SHP77 treated with DMSO at 0.1 percent for 48 hours (cell line): ENCODE data around the gene KIAA1217.

Experiments
- DNase-seq: peaks from one replicate; lab custom pipeline; 2025; lab: John Stamatoyannopoulos, UW

Gene KIAA1217

DNA sequence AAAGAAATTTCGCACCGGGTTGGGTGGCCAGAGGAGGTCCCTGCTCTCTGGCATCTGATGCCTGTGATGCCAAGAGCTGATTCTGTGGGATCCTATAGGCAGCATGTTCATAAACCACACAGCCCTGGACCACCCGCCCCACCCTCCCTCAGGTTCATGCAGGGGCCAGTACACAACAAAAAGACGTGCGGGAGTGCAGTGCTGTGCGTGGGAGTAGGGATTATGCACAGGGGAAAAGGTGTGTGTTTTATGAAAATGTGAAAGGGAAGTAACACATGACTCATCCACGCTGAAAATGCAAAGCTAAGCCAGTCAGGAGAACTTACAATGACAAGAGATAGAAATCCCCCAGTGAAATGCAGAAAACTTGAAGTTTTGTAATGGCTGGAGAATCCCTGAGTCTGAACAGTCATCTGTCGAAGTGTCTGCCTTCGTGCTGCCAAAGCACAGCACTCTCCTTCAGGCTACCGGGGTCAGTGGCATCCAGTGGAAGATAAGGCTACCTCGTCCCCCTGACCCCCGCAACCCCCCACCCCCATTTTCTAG is 1.1 kb downstream of the KIAA1217 start:
- no peak for DNase-seq

- no peak for DNase-seq
These were observed 1.6 kb downstream of the KIAA1217 start for GRCh38 chr10:24210501-24210900.

DNA sequence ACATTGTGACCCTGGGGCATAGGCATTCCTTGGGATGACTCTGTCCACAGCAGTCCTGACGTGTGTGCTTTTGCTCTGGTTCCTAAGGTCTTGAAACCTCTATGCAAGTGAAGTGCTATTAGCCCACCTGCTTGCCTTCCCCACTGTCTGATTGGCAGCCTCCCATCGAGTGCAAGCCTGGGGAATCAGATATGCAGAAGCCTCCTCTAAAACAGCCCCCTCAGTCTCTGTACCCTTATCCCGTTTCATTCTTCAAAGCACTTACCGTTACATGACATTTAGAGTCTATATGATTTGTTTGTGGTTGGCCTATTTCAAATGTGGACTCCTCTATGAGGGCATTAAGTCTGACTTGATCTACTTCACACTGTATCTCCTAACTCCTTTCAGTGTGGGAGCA is 4.3 kb downstream of the KIAA1217 start:
- DNase-seq = no peak

DNA sequence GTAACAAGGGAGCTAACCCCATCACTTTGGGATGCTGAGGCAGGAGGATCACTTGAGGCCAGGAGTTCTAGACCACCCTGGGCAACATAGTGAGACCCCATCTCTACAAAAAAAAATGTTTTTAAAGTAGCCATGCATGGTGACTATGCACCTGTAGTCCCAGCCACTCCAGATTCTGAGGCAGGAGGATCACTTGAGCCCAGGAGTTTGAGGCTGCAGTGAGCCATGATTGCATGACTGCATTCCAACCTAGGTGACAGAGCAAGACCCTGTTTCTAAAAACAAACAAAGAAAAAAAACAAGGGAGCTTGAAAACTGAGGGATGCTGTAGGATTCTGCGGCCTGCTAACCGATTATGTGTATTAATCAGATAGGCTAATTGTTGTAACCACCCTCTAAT is 4.9 kb downstream of the KIAA1217 start:
- DNase-seq = no peak

DNA sequence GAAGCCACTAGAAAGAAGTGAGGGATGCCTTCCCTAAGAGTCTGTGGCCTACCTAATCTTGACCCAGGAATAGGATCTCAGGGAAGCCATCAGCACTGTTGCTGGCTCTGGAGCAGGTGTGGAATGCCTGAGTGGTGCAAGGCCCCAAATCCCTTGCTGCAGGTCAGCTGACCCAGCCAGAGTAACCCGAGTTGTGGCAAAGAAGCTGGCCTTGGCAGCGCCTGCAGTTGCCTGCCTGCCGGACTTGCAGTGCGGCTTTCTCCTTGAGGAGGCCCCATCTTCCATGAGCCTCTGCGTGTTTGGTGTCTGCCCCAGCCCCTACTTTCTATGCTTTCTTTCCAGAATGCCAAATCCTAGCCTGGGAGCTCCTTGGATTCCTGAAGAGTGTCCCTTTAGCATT is 5.8 kb downstream of the KIAA1217 start:
- no peak for DNase-seq

- no peak for DNase-seq
These were observed 6.3 kb downstream of the KIAA1217 start for GRCh38 chr10:24215196-24215595.

DNA sequence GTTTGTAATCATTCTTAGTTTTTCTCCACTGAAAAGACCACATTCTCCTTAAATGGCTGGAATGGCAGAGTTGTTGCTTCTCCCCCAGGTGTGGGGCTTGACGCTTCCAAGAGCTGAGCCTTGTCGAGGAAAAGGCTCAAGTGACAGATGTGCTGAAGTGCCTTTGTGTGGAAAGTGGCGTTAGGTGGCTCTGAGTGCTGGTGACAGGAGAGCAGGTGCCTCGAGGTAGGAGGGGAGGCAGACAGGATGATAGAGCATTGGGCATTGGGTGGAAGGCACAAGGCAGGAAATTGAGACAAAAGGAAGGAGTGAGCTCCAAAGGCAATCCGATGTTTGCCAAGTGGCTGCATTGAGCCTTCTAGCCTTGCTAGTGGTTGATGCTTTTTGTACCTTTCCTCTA is 6.7 kb downstream of the KIAA1217 start:
- DNase-seq = no peak

GRCh38 chr10:24219963-24220362 is 11.0 kb downstream of the KIAA1217 start:
- DNase-seq = no peak

GRCh38 chr10:24223341-24223740 is 14.4 kb downstream of the KIAA1217 start:
- no peak for DNase-seq

GRCh38 chr10:24223953-24224352 is 15.0 kb downstream of the KIAA1217 start:
- no peak for DNase-seq

- DNase-seq = no peak
These were observed 19.7 kb downstream of the KIAA1217 start for GRCh38 chr10:24228642-24229041.

GRCh38 chr10:24229909-24230308 is 21.0 kb downstream of the KIAA1217 start:
- DNase-seq = no peak

- no peak for DNase-seq
These were observed 22.3 kb downstream of the KIAA1217 start for GRCh38 chr10:24231200-24231599.

- no peak for DNase-seq
These were observed 25.8 kb downstream of the KIAA1217 start for GRCh38 chr10:24234784-24235183.

- no peak for DNase-seq
These were observed 26.5 kb downstream of the KIAA1217 start for GRCh38 chr10:24235471-24235870.

DNA sequence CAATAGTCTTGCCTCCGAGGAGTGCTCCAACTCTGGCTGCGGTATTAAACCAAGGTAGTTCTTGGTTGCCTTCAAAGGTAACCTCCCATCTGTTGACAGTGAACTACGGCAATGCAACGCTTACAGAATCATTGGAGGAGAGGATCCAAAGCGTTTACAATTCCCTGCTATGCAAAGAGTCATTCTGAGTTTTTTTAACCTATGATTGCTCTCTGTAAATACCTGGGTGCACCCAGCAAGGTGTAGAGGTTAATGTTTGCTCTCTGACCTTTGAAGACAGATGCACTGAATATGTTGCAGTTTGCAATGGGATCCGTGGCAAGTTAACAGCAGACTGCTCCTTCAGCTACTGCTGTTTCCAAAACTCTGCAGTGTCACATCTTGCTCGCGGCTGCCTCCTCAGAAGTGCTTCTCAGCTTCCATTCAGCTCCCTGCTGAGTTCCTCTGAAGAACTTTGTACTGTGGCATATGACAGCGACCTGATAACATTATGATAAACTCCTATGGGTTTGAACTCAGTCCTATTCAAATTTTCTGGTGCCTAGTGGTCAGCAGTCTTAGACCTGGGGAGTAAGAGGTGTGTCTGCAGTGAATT is 29.0 kb downstream of the KIAA1217 start:
- DNase-seq = no peak

DNA sequence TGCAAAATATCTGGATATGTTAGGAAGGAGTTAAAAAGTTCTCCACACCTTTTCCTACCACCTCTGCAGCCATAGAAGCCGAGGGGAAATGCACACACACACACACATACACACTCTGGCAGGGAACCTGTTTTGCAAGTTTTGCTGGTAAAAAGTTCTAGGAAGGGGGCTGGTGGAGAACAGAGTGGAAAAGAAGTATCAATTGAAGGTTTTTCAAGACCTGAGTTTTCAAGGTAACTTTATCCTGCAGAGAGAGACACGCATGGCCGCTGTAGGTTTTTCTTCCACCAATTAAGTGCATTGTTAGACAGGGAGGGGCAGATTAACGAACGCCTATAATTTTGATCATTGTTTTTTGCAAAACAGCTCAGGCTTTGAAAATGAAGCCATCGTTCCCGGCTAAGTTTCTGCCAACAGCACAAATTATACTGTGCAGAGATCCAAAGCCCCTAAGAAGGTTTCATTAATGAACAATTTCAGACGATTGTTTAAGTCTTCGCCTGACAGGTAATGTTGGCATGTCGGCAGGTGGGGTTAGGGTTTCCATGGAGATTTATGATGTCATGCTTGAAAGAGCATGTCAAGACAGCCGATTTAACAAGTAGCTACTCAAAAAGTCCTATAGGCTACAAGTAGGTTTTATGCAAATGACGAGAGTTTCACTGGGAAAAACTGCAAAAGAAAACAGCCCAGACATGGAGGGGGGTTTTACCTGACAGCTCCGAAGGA is 29.7 kb downstream of the KIAA1217 start:
- DNase-seq = no peak

- DNase-seq = no peak
These were observed 30.5 kb downstream of the KIAA1217 start for GRCh38 chr10:24239289-24240040.

GRCh38 chr10:24240041-24240751 is 31.3 kb downstream of the KIAA1217 start:
- no peak for DNase-seq

DNA sequence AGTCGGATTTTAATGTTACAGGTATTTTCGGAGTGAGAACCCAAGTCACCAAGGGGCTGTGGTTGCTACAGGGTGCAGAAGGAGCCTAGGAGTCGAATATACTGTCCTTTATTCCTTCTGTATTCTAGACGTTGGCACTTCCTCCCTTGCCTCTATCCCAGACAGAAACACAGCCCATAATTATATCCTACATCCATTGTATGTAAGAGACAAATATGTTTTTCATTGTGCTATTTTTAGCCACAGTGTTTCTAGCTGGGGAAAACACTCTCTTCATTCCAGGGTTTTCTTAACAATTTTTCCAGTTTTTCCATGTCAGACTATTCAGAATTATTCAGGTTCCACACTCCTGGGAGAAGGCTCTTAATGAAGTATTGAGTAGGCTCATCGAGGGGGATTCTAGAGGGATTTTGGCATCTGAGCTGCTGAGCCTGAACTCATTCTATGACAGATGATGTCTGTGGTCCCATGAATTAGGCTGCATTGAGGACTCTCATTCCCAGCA is 32.6 kb downstream of the KIAA1217 start:
- DNase-seq = no peak

GRCh38 chr10:24242562-24242961 is 33.6 kb downstream of the KIAA1217 start:
- no peak for DNase-seq

DNA sequence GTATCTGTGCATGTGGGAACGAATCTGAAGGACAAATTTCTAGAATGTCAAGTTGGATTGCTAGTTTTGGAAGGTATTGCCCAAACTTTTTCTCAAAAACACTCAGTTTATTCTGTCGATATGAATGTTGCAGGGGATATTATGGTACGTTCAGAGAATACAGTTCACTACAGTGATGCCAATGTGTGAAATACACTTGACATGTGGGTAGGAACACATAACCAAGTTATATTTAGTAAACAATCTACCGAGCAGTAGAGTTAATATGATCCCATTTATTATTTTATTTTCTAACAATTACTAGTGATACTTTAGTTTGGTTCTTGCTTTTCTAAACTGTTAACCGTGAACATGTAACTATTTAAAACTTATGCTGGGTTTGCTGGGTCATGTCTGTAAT is 37.4 kb downstream of the KIAA1217 start:
- DNase-seq = no peak
